Central memory CD8-positive, alpha-beta T cell (primary cell): Measurements from ENCODE around the gene EFNA3.

Experiments
- ATAC-seq: fragments of 150-1000 bp; cut with Tn5 transposase; replicated peaks from 2 replicates; pipeline ENCODE4 v1.10.0; 2022; ENCODE audit warnings: mild to moderate bottlenecking, moderate FRiP score, moderate number of reproducible peaks; ENCODE audit not compliant: poor library complexity, severe bottlenecking; ENCODE audit errors: extremely low read depth
- DNase-seq, 2 donors: peaks; one replicate each; pipeline ENCODE4 v3.0.0; 2021; ENCODE audit warnings: low spot score in 2 of 2
- H3K27ac Mint-ChIP-seq: one replicate; pipeline ENCODE4 v1.8.0; 2022; ENCODE audit warnings: low read depth, mild to moderate bottlenecking, moderate library complexity, mixed read lengths
- H3K27me3 Mint-ChIP-seq: one replicate; pipeline ENCODE4 v1.8.0; 2022; ENCODE audit warnings: mixed read lengths
- H3K36me3 Mint-ChIP-seq: one replicate; pipeline ENCODE4 v1.8.0; 2022; ENCODE audit warnings: mild to moderate bottlenecking, moderate library complexity, mixed read lengths; ENCODE audit not compliant: insufficient read depth
- H3K4me1 Mint-ChIP-seq: one replicate; pipeline ENCODE4 v1.8.0; 2022; ENCODE audit warnings: mixed read lengths
- H3K4me3 Mint-ChIP-seq: one replicate; pipeline ENCODE4 v1.8.0; 2022; ENCODE audit warnings: mild to moderate bottlenecking, moderate library complexity, mixed read lengths
- H3K9me3 Mint-ChIP-seq: one replicate; pipeline ENCODE4 v1.8.0; 2022; ENCODE audit warnings: mixed read lengths

Gene EFNA3

GRCh38 chr1:155039308-155039669, 39.3 kb upstream of the EFNA3 start:
- H3K4me3 Mint-ChIP-seq = no peak overlapping the region
- peaks cover 22% of the 10 kb centered on the region for H3K27me3 Mint-ChIP-seq
- ATAC-seq = no peak
- no peak for DNase-seq
- H3K9me3 Mint-ChIP-seq = no peaks in the 10 kb centered on the region
- H3K36me3 Mint-ChIP-seq = no peaks in the 10 kb centered on the region
- H3K4me1 Mint-ChIP-seq = no peaks in the 10 kb centered on the region
- H3K27ac Mint-ChIP-seq = no peak overlapping the region

DNA sequence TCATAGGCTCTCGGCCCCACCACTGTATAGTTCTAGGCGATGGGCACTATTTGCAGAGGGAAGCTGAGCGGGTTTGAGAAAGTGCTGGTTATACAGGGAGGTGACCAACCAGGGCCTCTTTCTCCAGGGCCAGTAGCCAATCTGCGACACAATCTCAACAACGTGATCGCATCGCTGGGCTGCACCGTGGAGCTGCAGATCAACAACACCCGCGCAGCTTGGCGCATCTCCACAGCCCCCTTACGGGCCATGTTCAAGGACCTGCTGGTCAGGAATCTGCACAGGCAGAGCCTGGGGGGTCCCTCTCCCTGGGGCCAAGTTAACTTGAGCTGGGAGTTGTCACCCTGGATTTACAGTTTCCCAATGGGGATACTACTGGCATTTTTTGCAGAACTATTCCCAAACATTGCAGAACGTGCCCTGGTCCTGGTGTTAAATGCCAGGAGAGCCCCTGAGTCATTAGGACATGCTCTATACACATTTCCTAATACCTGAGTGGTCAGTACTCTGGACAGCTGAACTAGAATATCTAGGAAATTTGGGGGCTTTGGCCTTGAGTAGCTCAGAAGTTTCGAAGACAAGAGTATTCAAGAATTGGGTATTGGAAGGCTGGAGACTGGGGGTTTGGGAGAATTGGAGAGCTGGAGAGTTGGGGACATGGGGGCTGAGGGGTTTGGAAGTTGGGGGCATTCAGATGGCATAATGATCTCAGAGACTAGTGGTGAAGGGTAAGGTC, 38.1 kb upstream of the EFNA3 start:
- no peak overlapping the region for H3K27ac Mint-ChIP-seq
- no peak overlapping the region for H3K4me3 Mint-ChIP-seq

DNA sequence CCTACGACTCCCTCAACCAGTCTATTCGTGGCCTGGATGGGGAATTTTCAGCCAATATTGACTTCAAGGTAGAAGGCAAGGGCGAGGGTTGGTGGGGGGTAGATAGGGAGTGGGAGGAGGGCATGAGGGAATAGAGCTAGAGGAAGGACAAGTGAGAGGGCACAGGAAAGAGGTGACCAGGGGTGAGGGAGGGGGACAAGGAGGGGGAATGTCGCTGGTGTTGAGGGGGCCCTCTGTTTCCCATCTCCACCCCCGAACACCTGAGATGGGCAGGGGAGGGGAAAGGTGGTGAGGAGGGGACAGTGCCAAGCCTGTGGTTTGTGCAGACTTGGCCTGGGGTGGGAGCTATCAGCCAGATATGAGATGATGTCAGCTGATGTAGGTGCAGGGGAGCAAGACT, 35.8 kb upstream of the EFNA3 start:
- peaks cover 9% of the 10 kb centered on the region for H3K4me1 Mint-ChIP-seq
- DNase-seq (no peak), ATAC-seq (no peak)
- H3K36me3 Mint-ChIP-seq = peaks cover 2% of the 10 kb centered on the region
- no peaks in the 10 kb centered on the region for H3K9me3 Mint-ChIP-seq
- no peak overlapping the region for H3K4me3 Mint-ChIP-seq
- peaks cover 18% of the 10 kb centered on the region for H3K27me3 Mint-ChIP-seq
- no peak overlapping the region for H3K27ac Mint-ChIP-seq

More for the DNA sequence above, 38.1 kb upstream of the EFNA3 start:
- peaks cover 2% of the 10 kb centered on the region for H3K36me3 Mint-ChIP-seq
- H3K4me1 Mint-ChIP-seq = peaks cover 8% of the 10 kb centered on the region
- DNase-seq = no peak
- ATAC-seq = no peak
- no peaks in the 10 kb centered on the region for H3K9me3 Mint-ChIP-seq
- peaks cover 22% of the 10 kb centered on the region for H3K27me3 Mint-ChIP-seq

DNA sequence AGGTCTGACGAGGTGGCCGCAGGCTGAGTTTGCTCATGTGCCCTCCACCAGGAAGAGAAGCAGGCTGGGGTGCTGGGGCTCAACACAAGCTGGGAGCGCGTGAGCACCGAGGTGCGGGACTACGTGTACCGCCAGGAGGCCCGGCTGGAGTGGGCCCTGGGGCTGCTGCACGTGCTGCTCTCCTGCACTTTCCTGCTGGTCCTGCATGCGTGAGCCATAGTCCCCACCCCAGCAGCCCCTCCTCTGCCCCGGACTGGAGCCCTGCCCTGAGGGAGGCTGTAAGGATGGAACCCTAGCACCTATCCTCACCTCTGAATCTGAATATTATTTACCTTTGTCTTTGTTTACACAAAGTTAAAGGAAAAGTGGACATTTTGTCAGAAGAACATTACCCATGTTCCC, 35.3 kb upstream of the EFNA3 start:
- DNase-seq (no peak), ATAC-seq (no peak)
- H3K4me3 Mint-ChIP-seq = no peak overlapping the region
- H3K4me1 Mint-ChIP-seq = peaks cover 9% of the 10 kb centered on the region
- H3K36me3 Mint-ChIP-seq = peaks cover 2% of the 10 kb centered on the region
- peak overlapping the region; percentile 49 for H3K27ac Mint-ChIP-seq
- peaks cover 13% of the 10 kb centered on the region for H3K27me3 Mint-ChIP-seq
- H3K9me3 Mint-ChIP-seq = no peaks in the 10 kb centered on the region

GRCh38 chr1:155043793-155044192, 34.8 kb upstream of the EFNA3 start:
- Mint-ChIP-seq H3K9me3 (no peaks in the 10 kb centered on the region), H3K4me1 (peaks cover 9% of the 10 kb centered on the region), H3K27ac (peak overlapping the region; percentile 49), H3K27me3 (peaks cover 8% of the 10 kb centered on the region), H3K4me3 (no peak overlapping the region), H3K36me3 (peaks cover 2% of the 10 kb centered on the region)
- ATAC-seq = no peak
- DNase-seq = no peak

- H3K4me1 Mint-ChIP-seq = peaks cover 9% of the 10 kb centered on the region
- H3K27ac Mint-ChIP-seq = no peak overlapping the region
- no peak for DNase-seq
- peaks cover 2% of the 10 kb centered on the region for H3K36me3 Mint-ChIP-seq
- peaks cover 2% of the 10 kb centered on the region for H3K27me3 Mint-ChIP-seq
- no peaks in the 10 kb centered on the region for H3K9me3 Mint-ChIP-seq
- no peak overlapping the region for H3K4me3 Mint-ChIP-seq
- ATAC-seq = no peak
These were observed 34.3 kb upstream of the EFNA3 start for GRCh38 chr1:155044365-155044764.

DNA sequence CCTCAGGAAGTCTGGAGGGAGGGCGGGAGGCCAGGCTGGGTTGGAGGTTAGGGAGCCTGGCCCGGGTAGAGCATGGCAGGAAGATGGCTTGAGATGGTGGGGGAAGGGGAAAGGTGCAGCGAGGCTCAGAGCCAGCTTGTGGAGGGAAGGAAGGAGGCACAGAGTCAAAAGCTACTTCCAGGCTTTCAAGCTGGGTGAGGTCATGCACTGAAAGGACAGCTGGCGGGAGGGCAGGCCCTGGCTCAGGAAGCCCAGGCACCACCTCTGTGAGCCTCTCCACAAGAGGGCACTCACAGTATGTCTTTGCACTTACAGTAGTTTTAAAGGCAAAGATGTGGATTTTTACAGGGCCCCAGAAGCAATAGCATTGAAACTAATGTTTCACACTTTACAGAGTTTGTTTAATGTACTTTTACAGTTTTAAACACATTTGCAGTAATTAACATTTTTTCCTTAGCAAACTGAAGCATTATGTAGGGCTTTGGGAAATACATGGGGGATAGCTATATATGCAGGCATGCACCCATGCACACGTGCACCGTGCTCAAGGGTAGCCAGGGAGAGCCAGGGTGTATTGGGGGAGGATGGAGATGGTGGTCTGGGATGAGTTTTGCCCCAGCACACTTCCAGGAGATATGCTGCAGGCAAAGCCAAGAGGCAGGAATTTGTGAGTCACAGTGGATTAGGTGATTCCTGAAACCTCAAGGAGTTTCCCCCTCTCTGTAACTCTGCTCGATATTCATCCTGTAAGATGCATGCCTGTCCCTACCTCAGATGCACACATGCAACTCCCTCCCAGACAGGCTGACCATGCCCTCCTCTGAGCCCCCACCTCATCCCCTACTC, 33.6 kb upstream of the EFNA3 start:
- no peak overlapping the region for H3K4me3 Mint-ChIP-seq
- DNase-seq (peak in 1 of 2 donors; percentile 39), ATAC-seq (peak; percentile 67)
- H3K36me3 Mint-ChIP-seq = peaks cover 2% of the 10 kb centered on the region
- H3K4me1 Mint-ChIP-seq = peaks cover 14% of the 10 kb centered on the region
- H3K9me3 Mint-ChIP-seq = no peaks in the 10 kb centered on the region
- H3K27me3 Mint-ChIP-seq = no peaks in the 10 kb centered on the region
- no peak overlapping the region for H3K27ac Mint-ChIP-seq

DNA sequence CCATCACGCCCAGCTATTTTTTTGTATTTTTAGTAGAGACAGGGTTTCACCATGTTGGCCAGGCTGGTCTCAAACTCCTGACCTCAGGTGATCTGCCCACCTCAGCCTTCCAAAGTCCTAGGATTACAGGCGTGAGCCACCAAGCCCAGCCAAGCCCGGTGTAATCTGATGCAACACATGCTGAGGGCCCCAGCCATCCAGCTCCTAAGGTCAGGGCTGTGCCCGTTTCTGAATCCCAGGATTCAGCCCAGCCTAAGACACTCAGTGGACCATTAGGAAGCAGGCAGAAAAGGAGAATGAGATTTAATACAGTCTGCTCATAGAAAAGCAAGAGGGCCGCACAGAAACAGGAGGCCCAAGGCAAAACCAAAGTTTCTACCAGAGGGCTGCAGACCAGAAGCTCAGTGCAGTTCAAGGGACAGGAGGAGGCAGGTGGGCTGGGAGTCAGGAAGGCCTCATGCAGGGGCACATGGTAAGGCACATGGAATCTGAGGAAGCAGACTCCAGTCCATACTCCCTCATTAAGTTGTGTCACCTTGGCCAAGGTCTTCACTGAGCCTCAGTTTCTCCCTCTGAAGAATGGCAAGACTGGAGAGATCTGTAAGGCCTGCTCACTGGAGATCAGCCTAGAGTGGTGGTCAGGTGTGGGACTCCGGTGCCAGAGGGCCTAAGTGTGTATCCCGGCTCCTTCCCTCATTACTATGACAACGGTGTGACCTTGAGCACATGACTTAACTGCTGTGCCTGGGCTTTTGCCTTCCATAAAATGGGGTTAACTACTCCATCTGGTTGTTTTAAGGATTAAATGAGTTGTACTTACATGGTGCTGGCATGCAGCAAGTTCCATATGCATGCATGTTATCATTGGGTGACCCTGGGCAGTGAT, 29.9 kb upstream of the EFNA3 start:
- Mint-ChIP-seq H3K9me3 (no peaks in the 10 kb centered on the region), H3K36me3 (peaks cover 6% of the 10 kb centered on the region), H3K4me1 (peaks cover 31% of the 10 kb centered on the region), H3K27me3 (no peaks in the 10 kb centered on the region), H3K4me3 (no peak overlapping the region), H3K27ac (no peak overlapping the region)
- ATAC-seq = no peak
- DNase-seq = no peak

DNA sequence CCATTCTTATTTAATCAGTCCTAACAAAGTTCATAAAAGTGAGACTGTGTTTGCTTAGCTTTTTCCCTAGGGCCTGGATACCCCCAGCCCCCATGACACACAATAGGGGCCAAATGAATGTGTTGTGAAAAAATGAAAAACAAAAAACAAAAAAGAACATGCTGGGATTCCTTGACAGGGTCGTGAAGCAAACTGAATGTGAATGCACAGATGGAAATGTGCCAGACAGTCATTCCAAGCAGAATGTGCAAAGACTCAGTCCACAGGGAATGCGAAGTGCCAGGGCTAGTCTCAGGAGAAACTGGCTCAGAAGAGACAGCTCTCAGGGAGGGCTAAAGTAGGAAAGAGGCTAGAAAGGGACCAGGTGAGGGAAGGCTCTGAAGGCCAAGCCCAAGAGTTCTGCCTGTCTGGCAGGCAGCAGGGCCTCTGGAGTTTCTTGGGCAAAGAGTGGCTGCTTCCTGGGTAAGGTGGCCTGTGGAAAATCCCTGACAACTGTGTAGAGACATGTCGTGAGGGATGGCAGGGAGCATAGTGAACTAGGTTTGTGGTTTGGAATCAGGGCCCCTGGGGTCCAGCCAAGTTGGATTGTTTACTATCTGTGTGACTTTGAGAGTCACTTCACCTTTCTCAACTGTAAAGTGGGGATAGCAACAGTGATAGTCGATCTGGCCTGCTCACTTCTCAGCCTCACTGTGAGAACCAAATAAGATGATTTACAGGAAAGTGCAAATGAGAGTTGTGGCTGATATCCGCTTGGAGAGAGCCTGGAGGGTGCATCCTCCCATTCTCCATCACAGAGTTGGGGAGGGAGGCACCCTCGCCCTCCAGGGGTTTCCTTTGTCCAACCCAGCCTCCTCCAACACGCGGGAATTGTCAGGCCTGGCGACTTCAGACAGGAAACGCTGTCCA, 28.7 kb upstream of the EFNA3 start:
- peak overlapping the region; percentile 83 for H3K4me3 Mint-ChIP-seq
- peaks cover 5% of the 10 kb centered on the region for H3K36me3 Mint-ChIP-seq
- H3K4me1 Mint-ChIP-seq = peaks cover 29% of the 10 kb centered on the region
- H3K27ac Mint-ChIP-seq = no peak overlapping the region
- DNase-seq (no peak), ATAC-seq (no peak)
- no peaks in the 10 kb centered on the region for H3K9me3 Mint-ChIP-seq
- no peaks in the 10 kb centered on the region for H3K27me3 Mint-ChIP-seq

DNA sequence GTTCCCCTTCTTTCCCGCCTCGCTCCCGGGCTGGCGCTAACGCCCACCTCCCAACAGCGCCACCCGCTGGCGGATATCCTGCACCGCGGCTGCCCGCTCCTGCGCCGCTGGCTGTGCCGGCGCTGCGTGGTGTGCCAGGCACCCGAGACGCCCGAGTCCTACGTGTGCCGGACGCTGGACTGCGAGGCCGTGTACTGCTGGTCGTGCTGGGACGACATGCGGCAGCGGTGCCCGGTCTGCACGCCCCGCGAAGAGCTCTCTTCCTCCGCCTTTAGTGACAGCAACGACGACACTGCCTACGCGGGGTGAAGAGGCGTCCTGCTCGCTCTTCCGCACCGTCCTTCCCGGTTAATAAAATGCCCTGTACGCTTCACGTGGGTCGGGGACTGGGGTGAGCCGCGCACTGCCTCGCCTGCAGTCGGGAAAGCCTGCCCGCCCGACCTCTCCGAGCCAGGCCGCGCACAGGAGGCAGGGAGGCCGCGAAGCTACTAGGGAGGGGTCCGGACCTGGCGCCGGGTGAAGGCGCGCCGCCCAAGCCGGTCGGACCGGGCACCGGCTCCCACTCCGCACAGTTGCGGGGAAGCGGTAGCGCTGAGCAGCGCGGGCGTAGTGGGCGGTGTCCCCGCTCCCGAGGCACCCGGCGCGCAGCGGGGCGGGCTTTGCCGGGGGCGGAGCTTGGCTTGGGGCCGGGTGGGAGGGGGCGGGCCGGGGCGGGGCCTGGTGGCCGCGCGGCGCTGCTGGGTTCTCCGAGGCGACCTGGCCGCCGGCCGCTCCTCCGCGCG, 27.9 kb upstream of the EFNA3 start, which contains the start of gene ADAM15:
Gene ADAM15, plus strand, starts transcription at position 757 of the 782 bp plus-strand sequence. CDS start 71 bp downstream, outside the sequence.
- ATAC-seq (peak; percentile 79), DNase-seq (peak; percentile 57 to 77)
- no peak within 1 kb of the TSS for H3K27ac Mint-ChIP-seq
- no peaks in the 10 kb centered on the region for H3K9me3 Mint-ChIP-seq
- no peaks in the 10 kb centered on the region for H3K27me3 Mint-ChIP-seq
- peaks cover 22% of the 10 kb centered on the region for H3K4me1 Mint-ChIP-seq
- H3K4me3 Mint-ChIP-seq = peak within 1 kb of the TSS; percentile 83
- H3K36me3 Mint-ChIP-seq = peaks cover 4% of the 10 kb centered on the region

DNA sequence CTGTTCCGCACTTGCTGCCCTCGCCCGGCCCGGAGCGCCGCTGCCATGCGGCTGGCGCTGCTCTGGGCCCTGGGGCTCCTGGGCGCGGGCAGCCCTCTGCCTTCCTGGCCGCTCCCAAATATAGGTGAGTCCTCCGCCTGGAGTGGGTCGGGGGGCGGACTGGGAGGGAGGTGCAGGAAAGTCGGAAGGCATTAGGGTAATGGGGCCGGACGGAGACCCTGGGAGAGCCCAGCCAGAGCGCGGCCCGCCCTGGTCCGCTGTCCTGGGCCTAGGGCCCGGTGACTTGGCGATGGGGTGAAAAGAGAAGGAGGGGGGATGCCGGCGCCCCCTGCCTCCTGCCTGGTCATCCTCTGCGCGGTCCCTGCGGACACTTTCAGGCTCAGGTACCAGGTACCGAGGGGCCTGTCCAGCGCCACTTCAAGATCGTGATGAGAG, 27.3 kb upstream of the EFNA3 start:
- H3K27ac Mint-ChIP-seq = no peak overlapping the region
- peak overlapping the region; percentile 83 for H3K4me3 Mint-ChIP-seq
- H3K27me3 Mint-ChIP-seq = no peaks in the 10 kb centered on the region
- no peak for DNase-seq
- no peaks in the 10 kb centered on the region for H3K9me3 Mint-ChIP-seq
- ATAC-seq = peak; percentile 2
- H3K36me3 Mint-ChIP-seq = peaks cover 8% of the 10 kb centered on the region
- peaks cover 22% of the 10 kb centered on the region for H3K4me1 Mint-ChIP-seq
